ENCODE data around the gene TMTC1.
A peak's percentile ranks its signal among the peaks of the same experiment; 100 is the strongest.

TMTC1 gene

GRCh38 chr12:29616664-29617406, 166.9 kb downstream of the TMTC1 start:
- TF ChIP-seq CTCF (conservative IDR thresholded peaks at IDR 0.05; ENCODE audit: low read depth, low read length), result no peak
- H3K4me3 ChIP-seq (ENCODE audit: low read depth, low read length), result no peak overlapping the region
- peak; percentile 92 for DNase-seq (ENCODE audit: low read depth)

- no peak overlapping the region for H3K4me3 ChIP-seq (ENCODE audit: low read depth, low read length)
- no peak for TF ChIP-seq CTCF (conservative IDR thresholded peaks at IDR 0.05; ENCODE audit: low read depth, low read length)
- DNase-seq (ENCODE audit: low read depth), result no peak
These were observed 168.9 kb downstream of the TMTC1 start for GRCh38 chr12:29614694-29615325.

GRCh38 chr12:29612912-29613311, 170.8 kb downstream of the TMTC1 start:
- TF ChIP-seq CTCF (conservative IDR thresholded peaks at IDR 0.05; ENCODE audit: low read depth, low read length), result no peak

GRCh38 chr12:29611906-29612305, 171.8 kb downstream of the TMTC1 start:
- H3K4me3 ChIP-seq (ENCODE audit: low read depth, low read length), result no peak overlapping the region
- peak; percentile 22 for TF ChIP-seq CTCF (conservative IDR thresholded peaks at IDR 0.05; ENCODE audit: low read depth, low read length)
- DNase-seq (ENCODE audit: low read depth), result peak; percentile 93

More at GRCh38 chr12:29612912-29613311, 170.8 kb downstream of the TMTC1 start:
- DNase-seq (ENCODE audit: low read depth), result no peak
- no peak overlapping the region for H3K4me3 ChIP-seq (ENCODE audit: low read depth, low read length)

- no peak for TF ChIP-seq CTCF (conservative IDR thresholded peaks at IDR 0.05; ENCODE audit: low read depth, low read length)
- DNase-seq (ENCODE audit: low read depth), result no peak
- no peak overlapping the region for H3K4me3 ChIP-seq (ENCODE audit: low read depth, low read length)
These were observed 173.1 kb downstream of the TMTC1 start for GRCh38 chr12:29610473-29611170.

- TF ChIP-seq CTCF (conservative IDR thresholded peaks at IDR 0.05; ENCODE audit: low read depth, low read length), result no peak
- DNase-seq (ENCODE audit: low read depth), result no peak
- H3K4me3 ChIP-seq (ENCODE audit: low read depth, low read length), result no peak overlapping the region
These were observed 174.1 kb downstream of the TMTC1 start for GRCh38 chr12:29609431-29610215.
